ENCODE results near the gene PDXK. TPM values are rescaled to one million over a fixed set of nuclear protein-coding genes. Genes with fewer than 3 reads are reported as not detected.

Gene PDXK
- total and polyA plus RNA-seq, 2 of the 8 experiments (the other 6 are each of a cell fraction or from before 2014, with no cell fraction given) = 78.0 to 112 TPM

GRCh38 chr21:43744725-43745124 lies 25.8 kb downstream of the PDXK start (continued):
- no peak for TF ChIP-seq CTCF (IDR thresholded peaks at IDR 0.05; ENCODE audit: control extremely low read depth in 1 of 3, insufficient read depth in 1 of 3, low read depth in 1 of 3, low read length in 3 of 3)

Measured in H1 (cell line).